Heart left ventricle (tissue), 13 donors: ENCODE measurements around the gene NACC2.
A peak's percentile ranks its signal among the peaks of the same experiment; 100 is the strongest.

ENCODE experiments used
- POLR2A ChIP-seq, 2 donors: fragments of 450-650 bp; IDR thresholded peaks; one replicate each; pipeline ENCODE4 v1.6.1; 2017; ENCODE audit warnings: antibody characterized with exemption in 2 of 2, mild to moderate bottlenecking in 2 of 2, moderate library complexity in 2 of 2
- TF ChIP-seq, protein P1 (sequence below), 12 donors: fragments of 200-600 bp; sonication (generic) in 4 of 12; IDR thresholded peaks; one replicate each; pipeline versions ENCODE4 v1.5.0 to v1.8.0; 2018 to 2022; ENCODE audit warnings: antibody characterized with exemption in 12 of 12, mild to moderate bottlenecking in 5 of 12
- donor health status: ischemic (EF 13 %, LVEDD 7.1; RV severe dilation, severe dysfunction).
- donor health status: DM: no; HTN: yes; CAD: no.
- donor health status: DM: no; HTN: no; CAD: no.
- donor health status: ischemic (EF 25% LVEDD 6.9; RV normal size, moderate dysfunction).
- donor health status: ischemic (EF 25% LVEDD 5.7; RV mildly dilated, moderate dysfunction).
- donor health status: ischemic (EF 35%, LVEDD 5.7; RV mildly dilated, moderate dysfunction).
- donor health status: nonischemic (EF 11% LVEDD 7.7; RV severe dilation, severe dysfunction).
- donor health status: DM: yes; HTN: yes; CAD: no.
- donor health status: PGD.
- donor health status: ischemic (EF 29% LVEDD 5.4; RV normal size, mild dysfunction).
- donor health status: nonischemic (EF 23%, LVEDD 6.1; RV moderate dilation, normal function).

DNA sequence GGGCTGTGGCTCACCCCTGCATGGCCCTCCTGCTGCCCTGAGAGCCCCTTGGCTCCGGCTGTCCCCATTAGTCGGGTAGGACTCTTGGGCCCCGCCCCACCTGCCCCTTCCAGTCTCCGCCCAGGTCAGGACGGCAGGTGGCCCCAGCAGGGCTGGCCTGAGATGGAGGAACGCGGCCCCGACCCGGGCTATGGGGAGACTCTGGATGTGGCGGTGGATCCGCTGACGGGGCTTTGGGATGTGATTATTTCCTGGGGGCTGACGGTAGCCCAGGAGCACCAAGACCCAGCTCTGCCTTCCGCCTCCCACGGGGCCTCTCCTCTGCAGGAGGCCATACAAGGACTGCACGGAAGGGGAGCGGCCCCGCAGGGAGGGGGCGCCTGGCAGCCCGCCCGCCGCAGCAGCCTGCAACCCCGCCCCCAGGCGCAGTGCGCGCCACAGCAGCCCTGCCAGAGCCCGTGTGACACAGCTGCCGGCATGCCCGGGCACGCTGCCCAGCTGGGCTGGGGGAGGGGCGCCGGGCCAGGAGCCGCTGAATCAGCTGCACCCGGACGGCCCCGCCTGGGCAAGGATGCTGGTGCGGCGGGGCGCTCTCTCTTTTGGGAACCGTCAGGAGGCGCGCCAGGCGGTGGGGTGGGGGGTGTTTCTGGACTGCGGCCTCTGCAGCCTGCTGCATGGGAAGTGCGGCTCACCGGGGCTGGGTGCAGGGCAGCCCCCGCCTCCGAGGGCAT, 14.4 kb upstream of the NACC2 start:
- TF ChIP-seq, protein P1, sequence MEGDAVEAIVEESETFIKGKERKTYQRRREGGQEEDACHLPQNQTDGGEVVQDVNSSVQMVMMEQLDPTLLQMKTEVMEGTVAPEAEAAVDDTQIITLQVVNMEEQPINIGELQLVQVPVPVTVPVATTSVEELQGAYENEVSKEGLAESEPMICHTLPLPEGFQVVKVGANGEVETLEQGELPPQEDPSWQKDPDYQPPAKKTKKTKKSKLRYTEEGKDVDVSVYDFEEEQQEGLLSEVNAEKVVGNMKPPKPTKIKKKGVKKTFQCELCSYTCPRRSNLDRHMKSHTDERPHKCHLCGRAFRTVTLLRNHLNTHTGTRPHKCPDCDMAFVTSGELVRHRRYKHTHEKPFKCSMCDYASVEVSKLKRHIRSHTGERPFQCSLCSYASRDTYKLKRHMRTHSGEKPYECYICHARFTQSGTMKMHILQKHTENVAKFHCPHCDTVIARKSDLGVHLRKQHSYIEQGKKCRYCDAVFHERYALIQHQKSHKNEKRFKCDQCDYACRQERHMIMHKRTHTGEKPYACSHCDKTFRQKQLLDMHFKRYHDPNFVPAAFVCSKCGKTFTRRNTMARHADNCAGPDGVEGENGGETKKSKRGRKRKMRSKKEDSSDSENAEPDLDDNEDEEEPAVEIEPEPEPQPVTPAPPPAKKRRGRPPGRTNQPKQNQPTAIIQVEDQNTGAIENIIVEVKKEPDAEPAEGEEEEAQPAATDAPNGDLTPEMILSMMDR (IDR thresholded peaks at IDR 0.05) = peak in 3 of 12 donors; percentile 6 to 17 (median 10)
- peak in 1 of 2 donors; percentile 38 for TF ChIP-seq POLR2A (IDR thresholded peaks at IDR 0.05)
